ENCODE data around the gene KCNK3.
A peak's percentile ranks its signal among the peaks of the same experiment; 100 is the strongest.
"Not testable (repeated sequence)": the region's sequence is repeated elsewhere in the genome, so short reads cannot be mapped to it uniquely, and the experiment has no call there.

The KCNK3 gene

GRCh38 chr2:26757873-26758789 is 65.6 kb downstream of the KCNK3 start:
- no peak for TF ChIP-seq CTCF (IDR thresholded peaks at IDR 0.05; ENCODE audit: borderline replicate concordance, insufficient read depth, low read depth, low read length)
- H3K4me3 ChIP-seq (ENCODE audit: low read depth, low read length) = no peak overlapping the region

DNA sequence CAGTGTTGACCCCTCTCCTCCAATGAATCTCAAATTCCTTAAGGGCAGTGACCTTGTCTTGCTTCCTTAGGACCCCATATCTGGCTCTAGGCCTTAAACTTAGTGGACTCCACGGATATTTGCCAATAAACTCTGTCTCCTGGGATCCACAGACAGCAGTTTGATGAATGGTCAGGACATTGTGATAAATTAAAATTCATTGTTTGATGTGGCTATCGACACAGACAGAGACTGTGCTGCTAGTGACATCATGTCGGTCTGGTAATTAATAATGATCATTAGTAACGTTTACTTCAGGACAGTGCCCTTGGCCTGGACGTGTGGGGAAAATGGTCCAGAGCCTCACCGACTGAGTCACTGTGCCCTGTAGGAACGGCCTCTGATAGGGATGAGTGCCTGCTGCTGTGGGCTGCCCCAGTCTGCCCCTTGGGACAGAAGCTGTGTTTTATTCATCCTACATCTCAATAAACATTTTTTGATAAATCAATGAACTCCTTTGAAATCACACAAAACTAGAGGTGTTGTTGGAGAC is 66.3 kb downstream of the KCNK3 start:
- no peak overlapping the region for H3K4me3 ChIP-seq (ENCODE audit: low read depth, low read length)

DNA sequence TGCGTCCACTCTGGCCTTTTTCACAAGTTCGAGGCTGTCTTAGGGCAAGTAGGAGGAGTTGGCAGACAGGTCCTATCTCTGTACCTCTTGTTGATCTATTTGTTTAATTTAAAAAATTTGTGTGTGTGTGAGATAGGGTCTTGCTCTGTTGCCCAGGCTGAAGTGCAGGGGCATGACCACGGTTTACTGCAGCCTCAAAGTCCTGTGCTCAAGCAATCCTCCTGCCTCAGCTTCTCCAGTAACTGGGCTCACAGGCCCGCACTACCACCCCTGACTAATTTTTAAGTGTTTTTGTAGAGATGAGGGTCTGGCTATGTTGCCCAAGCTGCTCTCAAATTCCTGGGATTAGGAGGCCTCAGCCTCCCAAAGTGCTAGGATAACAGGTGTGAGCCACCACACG is 67.3 kb downstream of the KCNK3 start:
- TF ChIP-seq CTCF (IDR thresholded peaks at IDR 0.05; ENCODE audit: borderline replicate concordance, insufficient read depth, low read depth, low read length) = no peak
- no peak overlapping the region for H3K4me3 ChIP-seq (ENCODE audit: low read depth, low read length)

More for the DNA sequence above, 66.3 kb downstream of the KCNK3 start:
- no peak for TF ChIP-seq CTCF (IDR thresholded peaks at IDR 0.05; ENCODE audit: borderline replicate concordance, insufficient read depth, low read depth, low read length)

DNA sequence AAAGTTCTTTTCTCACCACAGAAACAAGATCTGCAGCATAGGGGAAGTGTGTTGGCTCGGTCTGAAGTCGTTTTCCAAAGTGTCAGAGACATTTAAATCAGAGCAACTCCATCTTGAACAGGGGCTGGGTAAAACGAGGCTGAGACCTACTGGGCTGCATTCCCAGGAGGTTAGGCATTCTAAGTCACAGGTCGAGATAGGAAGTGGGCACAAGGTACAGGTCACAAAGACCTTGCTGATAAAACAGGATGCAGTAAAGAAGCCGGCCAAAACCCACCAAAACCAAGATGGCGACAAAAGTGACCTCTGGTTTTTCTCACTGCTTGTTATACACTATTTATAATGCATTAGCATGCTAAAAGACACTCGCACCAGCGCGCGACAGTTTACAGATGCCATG is 68.5 kb downstream of the KCNK3 start:
- not testable (repeated sequence) for H3K4me3 ChIP-seq (ENCODE audit: low read depth, low read length)

DNA sequence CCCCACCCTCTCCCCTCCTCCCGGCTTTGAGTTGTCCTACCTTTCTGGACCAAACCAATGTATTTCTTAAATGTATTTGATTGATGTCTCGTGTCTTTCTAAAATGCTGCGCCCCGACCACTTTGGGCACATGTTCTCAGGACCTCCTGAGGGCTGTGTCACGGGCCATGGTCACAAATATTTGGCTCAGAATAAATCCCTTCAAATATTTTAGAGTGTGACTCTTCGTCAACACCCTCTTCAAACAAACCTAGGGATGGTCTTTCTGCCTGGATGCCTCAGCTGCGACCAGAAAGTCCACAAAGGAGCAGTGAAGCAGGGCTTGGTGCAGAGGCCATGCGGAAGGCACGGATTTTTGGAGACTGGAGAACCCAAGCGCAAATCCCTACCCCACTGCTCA is 70.5 kb downstream of the KCNK3 start:
- TF ChIP-seq CTCF (IDR thresholded peaks at IDR 0.05; ENCODE audit: borderline replicate concordance, insufficient read depth, low read depth, low read length) = no peak
- no peak overlapping the region for H3K4me3 ChIP-seq (ENCODE audit: low read depth, low read length)

DNA sequence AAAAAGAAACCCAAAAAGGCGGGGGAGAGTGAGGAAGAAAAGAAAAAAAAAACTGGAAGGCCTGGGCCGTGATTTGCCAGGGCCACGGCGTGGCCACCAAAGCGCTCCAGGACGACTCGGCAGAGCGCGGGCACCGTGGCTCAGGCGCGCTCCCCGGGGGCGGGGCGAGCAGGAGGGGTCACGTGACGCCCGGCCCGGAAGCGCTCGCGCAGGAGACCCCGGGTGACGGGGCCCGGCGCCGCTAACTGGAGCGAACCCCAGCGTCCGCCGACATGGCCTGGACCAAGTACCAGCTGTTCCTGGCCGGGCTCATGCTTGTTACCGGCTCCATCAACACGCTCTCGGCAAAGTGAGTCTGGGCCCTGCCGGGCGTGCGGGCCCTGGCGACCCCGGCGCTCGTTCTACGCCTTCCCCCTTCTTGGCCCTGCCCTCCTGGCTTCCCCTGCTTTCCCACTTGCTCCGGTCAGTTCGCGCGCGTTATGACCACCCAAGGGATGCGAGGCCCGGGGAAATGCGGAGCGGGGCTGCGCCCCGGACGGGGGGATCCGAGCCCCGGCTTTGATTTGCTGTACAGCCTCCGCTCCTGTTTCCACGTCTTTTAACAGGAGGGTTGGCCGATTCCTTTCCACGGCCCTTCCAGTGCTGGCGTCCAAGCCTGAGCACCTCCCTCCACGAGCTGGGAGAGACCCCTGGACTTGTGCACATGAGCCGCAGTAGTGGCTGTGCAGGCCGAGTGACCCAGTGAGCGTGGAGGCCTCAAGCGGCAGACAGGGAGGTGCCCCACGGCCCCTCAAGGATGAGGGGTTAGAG is 71.8 kb downstream of the KCNK3 start, which contains the start of gene SLC35F6:
TSS of gene SLC35F6 (plus strand) at position 207 of the 810 bp plus-strand sequence. CDS start at position 273, 66 bp downstream.
- H3K4me3 ChIP-seq (ENCODE audit: low read depth, low read length) = peak within 1 kb of the TSS; percentile 90
- TF ChIP-seq CTCF (IDR thresholded peaks at IDR 0.05; ENCODE audit: borderline replicate concordance, insufficient read depth, low read depth, low read length) = no peak

DNA sequence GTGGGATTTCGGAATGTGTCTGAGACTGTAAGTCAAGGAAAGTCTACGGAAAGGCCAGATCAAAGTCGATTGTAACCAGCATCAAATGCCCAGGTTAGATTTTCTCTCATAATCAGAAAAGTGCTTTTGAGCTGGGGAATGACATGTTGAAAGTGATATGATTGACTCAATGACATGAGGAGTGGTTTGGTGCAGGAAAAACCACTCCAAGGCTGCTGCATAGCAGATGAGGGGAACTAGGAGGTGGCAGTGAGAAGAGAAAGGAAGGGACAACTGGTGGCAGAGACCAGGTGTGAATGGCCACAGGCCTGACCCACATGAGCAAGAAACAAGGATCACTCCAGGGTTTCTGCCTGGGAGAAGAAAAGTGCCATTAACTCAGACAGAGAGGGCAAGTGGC is 72.4 kb downstream of the KCNK3 start:
- H3K4me3 ChIP-seq (ENCODE audit: low read depth, low read length) = peak overlapping the region; percentile 90

More for the DNA sequence above, 72.4 kb downstream of the KCNK3 start:
- TF ChIP-seq CTCF (IDR thresholded peaks at IDR 0.05; ENCODE audit: borderline replicate concordance, insufficient read depth, low read depth, low read length) = no peak

All from GM12875 (cell line).